PC-3 (cell line): ENCODE results near the gene ZFC3H1. TPM values are rescaled to one million over a fixed set of nuclear protein-coding genes. Genes with fewer than 3 reads are reported as not detected.

Experiments
- ATAC-seq: fragments of 200-7000 bp; cut with Tn5 transposase; 2 replicates; pipeline ENCODE4 v1.9.1; 2020; ENCODE audit warnings: mild to moderate bottlenecking, moderate library complexity
- BruUV-seq: library from RNA; stranded (reverse); fragments of 400-500 nt; replicated peaks from 2 replicates; lab custom pipeline; 2021; lab: Mats Ljungman, UMichigan
- CTCF ChIA-PET: fragments of 300-600 bp; sonication (Branson Sonifier 250); formaldehyde crosslinking; loops from one replicate; lab custom pipeline; 2022; ENCODE audit warnings: antibody characterized with exemption; lab: Charles Lee
- POLR2A ChIA-PET: fragments of 300-600 bp; sonication (Branson Sonifier 250); formaldehyde crosslinking; loops from one replicate; lab custom pipeline; 2022; ENCODE audit warnings: antibody characterized with exemption; ENCODE audit not compliant: unreplicated experiment; lab: Charles Lee
- DNase-seq: peaks from one replicate; pipeline ENCODE4 v3.0.0-alpha.2; 2015
- H2AFZ ChIP-seq: fragments of 300-600 bp; sonication (generic); 2 replicates; pipeline ENCODE4 v1.6.0; 2016; ENCODE audit warnings: antibody characterized with exemption, low read length
- H3F3A ChIP-seq: fragments of 300-600 bp; sonication (generic); one replicate; pipeline ENCODE4 v1.6.0; 2017; ENCODE audit warnings: antibody characterized with exemption, low read length, control low read depth, mild to moderate bottlenecking; ENCODE audit not compliant: unreplicated experiment
- H3K27ac ChIP-seq: fragments of 300-600 bp; sonication (generic); 2 replicates; pipeline ENCODE4 v1.5.1; 2016; ENCODE audit warnings: mild to moderate bottlenecking, low read length
- H3K27me3 ChIP-seq: fragments of 300-600 bp; sonication (generic); 2 replicates; pipeline ENCODE4 v1.6.1; 2016; ENCODE audit warnings: low read length, mixed read lengths
- H3K36me3 ChIP-seq: fragments of 300-600 bp; sonication (generic); 2 replicates; pipeline ENCODE4 v1.6.1; 2016; ENCODE audit warnings: low read depth, mixed run types, low read length, mixed read lengths
- H3K4me1 ChIP-seq: fragments of 300-600 bp; sonication (generic); 2 replicates; pipeline ENCODE4 v1.5.1; 2016; ENCODE audit warnings: low read length; ENCODE audit not compliant: insufficient read depth
- H3K4me2 ChIP-seq: fragments of 300-600 bp; sonication (generic); 2 replicates; pipeline ENCODE4 v1.6.0; 2016; ENCODE audit warnings: low read length
- H3K4me3 ChIP-seq: fragments of 300-600 bp; sonication (generic); 2 replicates; pipeline ENCODE4 v1.5.1; 2016; ENCODE audit warnings: mild to moderate bottlenecking, low read length, mixed read lengths
- H3K79me2 ChIP-seq: fragments of 300-600 bp; sonication (generic); 2 replicates; pipeline ENCODE4 v1.6.1; 2017; ENCODE audit warnings: low read length, mixed read lengths
- H3K9ac ChIP-seq: fragments of 300-600 bp; sonication (generic); 2 replicates; pipeline ENCODE4 v1.6.0; 2016; ENCODE audit warnings: mild to moderate bottlenecking, low read length
- H3K9me2 ChIP-seq: fragments of 300-600 bp; sonication (generic); replicated peaks from 2 replicates; pipeline ENCODE4 v1.6.1; 2016; ENCODE audit warnings: mixed run types, low read length, mixed read lengths
- H3K9me3 ChIP-seq: fragments of 300-600 bp; sonication (generic); 2 replicates; pipeline ENCODE4 v1.6.1; 2016; ENCODE audit warnings: low read length, mixed read lengths
- H4K20me1 ChIP-seq: fragments of 300-600 bp; sonication (generic); 2 replicates; pipeline ENCODE4 v1.6.1; 2016; ENCODE audit warnings: low read length, mixed read lengths
- CTCF ChIP-seq: fragments of 300-600 bp; sonication (generic); conservative IDR thresholded peaks from 2 replicates; pipeline ENCODE4 v1.5.1; 2017; ENCODE audit warnings: antibody characterized with exemption, low read depth, mild to moderate bottlenecking, low read length
- EZH2 ChIP-seq: fragments of 300-600 bp; sonication (generic); IDR thresholded peaks from one replicate; pipeline ENCODE4 v1.6.1; 2017; ENCODE audit warnings: antibody characterized with exemption, mild to moderate bottlenecking, low read length; ENCODE audit not compliant: unreplicated experiment
- EZH2phosphoT487 ChIP-seq: fragments of 300-600 bp; sonication (generic); IDR thresholded peaks from 2 replicates; pipeline ENCODE4 v1.6.1; 2018; ENCODE audit warnings: mild to moderate bottlenecking, antibody characterized with exemption, low read length, borderline replicate concordance
- intact Hi-C: fragments of 100-400 bp; cut with micrococcal nuclease; formaldehyde crosslinking; loops from 2 replicates; pipeline ENCODE4 v1.9.0; 2023
- total RNA-seq: library from RNA; depleted of rRNA; stranded (reverse); fragments of >200 nt; gene quantifications from 2 replicates; pipeline ENCODE4 v1.2.3, GENCODE V29; 2014

Gene ZFC3H1
- total RNA-seq, 1 experiment from 2014 or later, result 13.7 TPM

- ChIA-PET POLR2A (no interaction called here), CTCF (no interaction called here)
- no TSS peak for BruUV-seq
- Histone ChIP-seq H3K36me3 (no peaks in the 10 kb centered on the region), H3K4me3 (no peak overlapping the region), H3K4me1 (no peaks in the 10 kb centered on the region), H3K79me2 (no peaks in the 10 kb centered on the region), H3K27ac (no peak overlapping the region), H3K9me2 (no peaks in the 10 kb centered on the region), H4K20me1 (no peaks in the 10 kb centered on the region), H3K27me3 (no peaks in the 10 kb centered on the region), H3K9me3 (no peaks in the 10 kb centered on the region), H3K9ac (no peak overlapping the region), H2AFZ (no peak overlapping the region), H3K4me2 (no peak overlapping the region), H3F3A (no peaks in the 10 kb centered on the region)
- no peak for DNase-seq
- intact Hi-C loops, result no loop called here
- no peak for ATAC-seq
- no peak for TF ChIP-seq EZH2phosphoT487
- TF ChIP-seq CTCF, result no peak
These were observed 72.0 kb downstream of the ZFC3H1 start for GRCh38 chr12:71591601-71592000.

GRCh38 chr12:71589478-71589881 lies 74.2 kb downstream of the ZFC3H1 start:
- ChIA-PET POLR2A (no interaction called here), CTCF (no interaction called here)
- Histone ChIP-seq H3K9me3 (no peaks in the 10 kb centered on the region), H3K4me1 (no peaks in the 10 kb centered on the region), H3K9me2 (no peaks in the 10 kb centered on the region), H3K4me2 (no peak overlapping the region), H3K79me2 (no peaks in the 10 kb centered on the region), H3K4me3 (no peak overlapping the region), H3K36me3 (no peaks in the 10 kb centered on the region), H3F3A (no peaks in the 10 kb centered on the region), H3K9ac (no peak overlapping the region), H3K27ac (no peak overlapping the region), H2AFZ (no peak overlapping the region), H3K27me3 (no peaks in the 10 kb centered on the region), H4K20me1 (no peaks in the 10 kb centered on the region)
- DNase-seq (no peak), ATAC-seq (no peak)
- no TSS peak for BruUV-seq
- intact Hi-C loops, result no loop called here
- TF ChIP-seq EZH2phosphoT487, result no peak
- no peak for TF ChIP-seq EZH2
- TF ChIP-seq CTCF, result no peak

GRCh38 chr12:71587012-71587411 lies 76.6 kb downstream of the ZFC3H1 start:
- Histone ChIP-seq H2AFZ (no peak overlapping the region), H3K9ac (no peak overlapping the region), H4K20me1 (no peaks in the 10 kb centered on the region), H3K4me3 (no peak overlapping the region), H3K4me1 (no peaks in the 10 kb centered on the region), H3K36me3 (no peaks in the 10 kb centered on the region), H3F3A (no peaks in the 10 kb centered on the region), H3K4me2 (no peak overlapping the region), H3K9me2 (no peaks in the 10 kb centered on the region), H3K79me2 (no peaks in the 10 kb centered on the region), H3K27me3 (no peaks in the 10 kb centered on the region), H3K27ac (no peak overlapping the region), H3K9me3 (no peaks in the 10 kb centered on the region)
- ChIA-PET POLR2A (interaction anchor here (0.6 kb wide), 1 partner anchor 41 kb away, joined by 3 read pairs; no protein-coding TSS in a partner anchor), CTCF (no interaction called here)
- no peak for TF ChIP-seq EZH2phosphoT487
- no peak for TF ChIP-seq CTCF
- no peak for TF ChIP-seq EZH2
- DNase-seq (no peak), ATAC-seq (no peak)
- no TSS peak for BruUV-seq
- intact Hi-C loops, result no loop called here
